SK-N-SH treated with all-trans-retinoic acid at 6 μM for 48 hours (cell line): ENCODE results near the gene ZNF581.

Source experiments
- ATAC-seq: fragments of 200-7000 bp; cut with Tn5 transposase; 3 replicates; pipeline ENCODE4 v1.9.1; 2020; ENCODE audit warnings: mild to moderate bottlenecking, moderate library complexity
- ARNTL ChIP-seq: fragments of 450-650 bp; formaldehyde crosslinking; IDR thresholded peaks from 2 replicates; pipeline ENCODE4 v1.5.0; 2020; ENCODE audit warnings: low read depth, mild to moderate bottlenecking, moderate library complexity, borderline replicate concordance
- BACH2 ChIP-seq: fragments of 250-450 bp; sonication (Bioruptor Pico); IDR thresholded peaks from 2 replicates; pipeline ENCODE4 v1.9.0; 2021; ENCODE audit warnings: mild to moderate bottlenecking, borderline replicate concordance
- CREB5 ChIP-seq: fragments of 250-450 bp; sonication (Bioruptor Pico); IDR thresholded peaks from 2 replicates; pipeline ENCODE4 v1.5.1; 2020; ENCODE audit warnings: low read depth, mild to moderate bottlenecking, moderate library complexity
- CSDC2 ChIP-seq: fragments of 250-450 bp; sonication (Bioruptor Pico); IDR thresholded peaks from 2 replicates; pipeline ENCODE4 v1.5.0; 2020; ENCODE audit warnings: mild to moderate bottlenecking, moderate library complexity
- ESRRG ChIP-seq: fragments of 250-450 bp; sonication (Bioruptor Pico); IDR thresholded peaks from 2 replicates; pipeline ENCODE4 v1.6.1; 2021; ENCODE audit warnings: mild to moderate bottlenecking
- GLIS3 ChIP-seq: fragments of 250-450 bp; sonication (Bioruptor Pico); IDR thresholded peaks from 2 replicates; pipeline ENCODE4 v1.5.0; 2020; ENCODE audit warnings: mild to moderate bottlenecking, moderate library complexity
- ISL1 ChIP-seq: fragments of 250-450 bp; sonication (Bioruptor Pico); IDR thresholded peaks from 2 replicates; pipeline ENCODE4 v2.1.2; 2022; ENCODE audit warnings: mild to moderate bottlenecking, moderate library complexity
- OSR1 ChIP-seq: fragments of 250-450 bp; sonication (Bioruptor Pico); IDR thresholded peaks from 2 replicates; pipeline ENCODE4 v1.8.0; 2022; ENCODE audit warnings: moderate library complexity, mild to moderate bottlenecking, inconsistent platforms
- PATZ1 ChIP-seq: fragments of 250-450 bp; sonication (Bioruptor Pico); IDR thresholded peaks from 2 replicates; pipeline ENCODE4 v1.8.0; 2020; ENCODE audit warnings: mild to moderate bottlenecking, moderate library complexity, borderline replicate concordance
- POU6F1 ChIP-seq: fragments of 250-450 bp; sonication (Bioruptor Pico); IDR thresholded peaks from 2 replicates; pipeline ENCODE4 v1.8.0; 2021; ENCODE audit warnings: low read depth, mild to moderate bottlenecking, moderate library complexity, borderline replicate concordance
- PPARA ChIP-seq: fragments of 250-450 bp; sonication (Bioruptor Pico); IDR thresholded peaks from 2 replicates; pipeline ENCODE4 v1.5.0; 2020; ENCODE audit warnings: mild to moderate bottlenecking, borderline replicate concordance
- RARB ChIP-seq: fragments of 250-450 bp; sonication (Bioruptor Pico); IDR thresholded peaks from 2 replicates; pipeline ENCODE4 v1.8.0; 2021; ENCODE audit warnings: mild to moderate bottlenecking, moderate library complexity
- SNAI2 ChIP-seq: fragments of 250-450 bp; sonication (Bioruptor Pico); IDR thresholded peaks from 2 replicates; pipeline ENCODE4 v1.5.0; 2020; ENCODE audit warnings: mild to moderate bottlenecking, moderate library complexity
- TCF4 ChIP-seq: fragments of 250-450 bp; sonication (Bioruptor Pico); IDR thresholded peaks from 2 replicates; pipeline ENCODE4 v1.8.0; 2021; ENCODE audit warnings: mild to moderate bottlenecking, moderate library complexity, borderline replicate concordance
- TOX ChIP-seq: fragments of 250-450 bp; sonication (Bioruptor Pico); IDR thresholded peaks from 2 replicates; pipeline ENCODE4 v1.8.0; 2021; ENCODE audit warnings: mild to moderate bottlenecking, moderate library complexity, borderline replicate concordance
- TSHZ2 ChIP-seq: fragments of 250-450 bp; sonication (Bioruptor Pico); IDR thresholded peaks from 2 replicates; pipeline ENCODE4 v1.5.0; 2020; ENCODE audit warnings: mild to moderate bottlenecking, moderate library complexity
- ZC3H10 ChIP-seq: fragments of 250-450 bp; sonication (Bioruptor Pico); IDR thresholded peaks from 2 replicates; pipeline ENCODE4 v1.5.1; 2021; ENCODE audit warnings: mild to moderate bottlenecking, moderate library complexity
- ZFP30 ChIP-seq: fragments of 450-650 bp; formaldehyde crosslinking; IDR thresholded peaks from 2 replicates; pipeline ENCODE4 v1.5.0; 2022; ENCODE audit warnings: mild to moderate bottlenecking, moderate library complexity
- ZNF565 ChIP-seq: fragments of 450-650 bp; formaldehyde crosslinking; conservative IDR thresholded peaks from 2 replicates; pipeline ENCODE4 v1.5.0; 2020; ENCODE audit warnings: low read depth, mild to moderate bottlenecking, moderate library complexity
- ZNF8 ChIP-seq: fragments of 450-650 bp; formaldehyde crosslinking; IDR thresholded peaks from 2 replicates; pipeline ENCODE4 v1.5.0; 2020; ENCODE audit warnings: mild to moderate bottlenecking, moderate library complexity
- TF ChIP-seq, protein P1 (sequence below): fragments of 250-450 bp; sonication (Bioruptor Pico); IDR thresholded peaks from 2 replicates; pipeline ENCODE4 v1.5.1; 2021; ENCODE audit warnings: mild to moderate bottlenecking, moderate library complexity

The ZNF581 gene

DNA sequence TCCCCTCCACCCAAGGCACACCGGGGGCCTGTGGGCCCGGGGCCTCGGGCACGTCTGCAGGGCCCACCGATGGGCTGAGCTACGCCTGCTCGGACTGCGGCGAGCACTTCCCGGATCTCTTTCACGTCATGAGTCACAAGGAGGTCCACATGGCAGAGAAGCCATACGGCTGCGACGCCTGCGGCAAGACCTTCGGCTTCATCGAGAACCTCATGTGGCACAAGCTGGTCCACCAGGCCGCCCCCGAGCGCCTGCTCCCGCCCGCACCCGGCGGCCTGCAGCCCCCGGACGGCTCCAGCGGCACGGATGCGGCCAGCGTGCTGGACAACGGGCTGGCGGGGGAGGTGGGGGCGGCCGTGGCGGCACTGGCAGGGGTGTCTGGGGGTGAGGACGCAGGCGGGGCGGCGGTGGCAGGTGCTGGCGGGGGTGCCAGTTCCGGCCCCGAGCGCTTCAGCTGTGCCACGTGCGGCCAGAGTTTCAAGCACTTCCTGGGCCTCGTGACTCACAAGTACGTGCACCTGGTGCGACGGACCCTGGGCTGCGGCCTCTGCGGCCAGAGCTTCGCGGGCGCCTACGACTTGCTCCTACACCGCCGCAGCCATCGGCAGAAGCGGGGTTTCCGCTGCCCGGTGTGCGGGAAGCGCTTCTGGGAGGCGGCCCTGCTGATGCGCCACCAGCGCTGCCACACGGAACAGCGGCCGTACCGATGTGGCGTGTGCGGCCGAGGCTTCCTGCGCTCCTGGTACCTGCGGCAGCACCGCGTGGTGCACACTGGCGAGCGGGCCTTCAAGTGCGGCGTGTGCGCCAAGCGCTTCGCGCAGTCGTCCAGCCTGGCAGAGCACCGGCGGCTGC is 27.7 kb upstream of the ZNF581 start:
- no peak for ATAC-seq
- no peak for TF ChIP-seq ISL1 (CRISPR knock-in tag)
- TF ChIP-seq CSDC2 (CRISPR knock-in tag): no peak
- TF ChIP-seq, protein P1, sequence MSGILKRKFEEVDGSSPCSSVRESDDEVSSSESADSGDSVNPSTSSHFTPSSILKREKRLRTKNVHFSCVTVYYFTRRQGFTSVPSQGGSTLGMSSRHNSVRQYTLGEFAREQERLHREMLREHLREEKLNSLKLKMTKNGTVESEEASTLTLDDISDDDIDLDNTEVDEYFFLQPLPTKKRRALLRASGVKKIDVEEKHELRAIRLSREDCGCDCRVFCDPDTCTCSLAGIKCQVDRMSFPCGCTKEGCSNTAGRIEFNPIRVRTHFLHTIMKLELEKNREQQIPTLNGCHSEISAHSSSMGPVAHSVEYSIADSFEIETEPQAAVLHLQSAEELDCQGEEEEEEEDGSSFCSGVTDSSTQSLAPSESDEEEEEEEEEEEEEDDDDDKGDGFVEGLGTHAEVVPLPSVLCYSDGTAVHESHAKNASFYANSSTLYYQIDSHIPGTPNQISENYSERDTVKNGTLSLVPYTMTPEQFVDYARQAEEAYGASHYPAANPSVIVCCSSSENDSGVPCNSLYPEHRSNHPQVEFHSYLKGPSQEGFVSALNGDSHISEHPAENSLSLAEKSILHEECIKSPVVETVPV: no peak
- no peak for TF ChIP-seq TSHZ2 (CRISPR knock-in tag)
- TF ChIP-seq PATZ1 (CRISPR knock-in tag): no peak
- no peak for TF ChIP-seq TCF4 (CRISPR knock-in tag)
- no peak for TF ChIP-seq ZC3H10
- no peak for TF ChIP-seq ZNF565 (CRISPR knock-in tag)
- TF ChIP-seq BACH2: no peak
- no peak for TF ChIP-seq CREB5 (CRISPR knock-in tag)
- no peak for TF ChIP-seq PPARA (CRISPR knock-in tag)
- TF ChIP-seq ZNF8 (CRISPR knock-in tag): no peak
- TF ChIP-seq POU6F1 (CRISPR knock-in tag): no peak
- TF ChIP-seq ARNTL (CRISPR knock-in tag): no peak
- no peak for TF ChIP-seq ESRRG (CRISPR knock-in tag)
- no peak for TF ChIP-seq RARB (CRISPR knock-in tag)
- TF ChIP-seq TOX: no peak
- TF ChIP-seq GLIS3: no peak

DNA sequence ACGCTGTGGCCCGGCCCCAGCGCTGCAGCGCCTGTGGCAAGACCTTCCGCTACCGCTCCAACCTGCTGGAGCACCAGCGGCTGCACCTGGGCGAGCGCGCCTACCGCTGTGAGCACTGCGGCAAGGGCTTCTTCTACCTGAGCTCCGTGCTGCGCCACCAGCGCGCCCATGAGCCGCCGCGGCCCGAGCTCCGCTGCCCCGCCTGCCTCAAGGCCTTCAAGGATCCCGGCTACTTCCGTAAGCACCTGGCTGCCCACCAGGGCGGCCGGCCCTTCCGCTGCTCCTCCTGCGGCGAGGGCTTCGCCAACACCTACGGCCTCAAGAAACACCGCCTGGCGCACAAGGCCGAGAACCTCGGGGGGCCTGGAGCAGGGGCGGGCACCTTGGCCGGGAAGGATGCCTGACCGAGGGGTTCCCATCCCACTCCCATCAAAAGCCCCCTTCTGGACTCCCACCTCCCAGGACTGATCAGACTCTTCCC is 27.0 kb upstream of the ZNF581 start:
- TF ChIP-seq, protein P1: no peak
- TF ChIP-seq SNAI2 (CRISPR knock-in tag): no peak
- TF ChIP-seq CREB5 (CRISPR knock-in tag): no peak
- no peak for TF ChIP-seq ARNTL (CRISPR knock-in tag)
- TF ChIP-seq TSHZ2 (CRISPR knock-in tag): no peak
- no peak for TF ChIP-seq ZNF8 (CRISPR knock-in tag)
- TF ChIP-seq TOX: no peak
- TF ChIP-seq ESRRG (CRISPR knock-in tag): no peak
- TF ChIP-seq OSR1: no peak
- no peak for TF ChIP-seq CSDC2 (CRISPR knock-in tag)
- no peak for TF ChIP-seq ZFP30 (CRISPR knock-in tag)
- no peak for TF ChIP-seq ZC3H10
- TF ChIP-seq, all 23 proteins: peak for 0
- ATAC-seq: no peak
